ENCODE measurements around the gene RMND1.
"Not testable (repeated sequence)": the region's sequence is repeated elsewhere in the genome, so short reads cannot be mapped to it uniquely, and the experiment has no call there.

RMND1 gene

DNA sequence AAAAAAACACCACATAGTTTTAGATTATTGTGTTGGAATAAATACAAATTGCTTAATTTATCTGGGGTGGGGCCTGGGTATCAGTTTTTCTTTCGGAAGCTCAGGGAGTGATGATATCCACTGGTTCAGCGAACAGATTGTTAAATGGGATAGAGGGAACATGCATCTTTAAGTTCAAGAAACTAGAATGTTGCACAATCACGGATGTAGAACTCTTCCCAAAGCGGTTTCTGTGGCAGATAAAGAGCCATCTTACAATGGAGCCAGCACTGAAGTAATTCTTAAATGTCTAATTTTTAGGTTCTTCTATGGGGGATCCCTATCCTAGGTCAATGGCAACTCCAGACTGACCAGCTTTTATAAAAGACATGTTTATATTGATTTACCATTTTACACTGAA lies 9.7 kb upstream of the RMND1 start:
- peaks cover 12% of the 10 kb centered on the region for H3K36me3 ChIP-seq (ENCODE audit: insufficient read depth, low read length)
- H3K9me2 ChIP-seq (replicated peaks; ENCODE audit: low read depth, low read length) = no peaks in the 10 kb centered on the region
- peaks cover 7% of the 10 kb centered on the region for H3K4me1 ChIP-seq (ENCODE audit: insufficient read depth, low read length, poor library complexity, severe bottlenecking)
- H2AFZ ChIP-seq (ENCODE audit: low read length) = no peak overlapping the region
- no peak overlapping the region for H3K4me3 ChIP-seq (ENCODE audit: low read length, poor library complexity, severe bottlenecking)
- no peak for TF ChIP-seq EZH2phosphoT487 (IDR thresholded peaks at IDR 0.05; ENCODE audit: borderline replicate concordance)
- H3K9me3 ChIP-seq (ENCODE audit: insufficient read depth, low read depth, low read length) = no peaks in the 10 kb centered on the region
- H3K4me2 ChIP-seq (ENCODE audit: low read depth, low read length, poor library complexity, severe bottlenecking) = no peak overlapping the region
- H3K79me2 ChIP-seq (ENCODE audit: insufficient read depth, low read length) = peaks cover 4% of the 10 kb centered on the region; the same call in 1 of the 2 replicates
- no peak overlapping the region for H3K9ac ChIP-seq (ENCODE audit: low read depth, low read length, poor library complexity, severe bottlenecking)
- H3K27me3 ChIP-seq (ENCODE audit: insufficient read depth, low read length, poor library complexity, severe bottlenecking) = no peaks in the 10 kb centered on the region
- H3F3A ChIP-seq (ENCODE audit: low read depth) = no peaks in the 10 kb centered on the region
- no peaks in the 10 kb centered on the region for H4K20me1 ChIP-seq (ENCODE audit: insufficient read depth, low read length, poor library complexity, severe bottlenecking)

- H3K36me3 ChIP-seq (ENCODE audit: insufficient read depth, low read length); H3K9me3 ChIP-seq (ENCODE audit: insufficient read depth, low read depth, low read length); H3K4me3 ChIP-seq (ENCODE audit: low read length, poor library complexity, severe bottlenecking); H3K27me3 ChIP-seq (ENCODE audit: insufficient read depth, low read length, poor library complexity, severe bottlenecking); H3K9me2 ChIP-seq (replicated peaks; ENCODE audit: low read depth, low read length); H3F3A ChIP-seq (ENCODE audit: low read depth); H2AFZ ChIP-seq (ENCODE audit: low read length): not testable (repeated sequence)
- Histone ChIP-seq H4K20me1 (ENCODE audit: insufficient read depth, low read length, poor library complexity, severe bottlenecking) (peaks cover 13% of the 10 kb centered on the region), H3K79me2 (ENCODE audit: insufficient read depth, low read length) (peaks cover 37% of the 10 kb centered on the region), H3K4me2 (ENCODE audit: low read depth, low read length, poor library complexity, severe bottlenecking) (peak overlapping the region; percentile 20), H3K9ac (ENCODE audit: low read depth, low read length, poor library complexity, severe bottlenecking) (peak overlapping the region; percentile 13), H3K4me1 (ENCODE audit: insufficient read depth, low read length, poor library complexity, severe bottlenecking) (peaks cover 37% of the 10 kb centered on the region)
These were observed 3.9 kb upstream of the RMND1 start for GRCh38 chr6:151455751-151456398.

GRCh38 chr6:151452750-151453427 lies 963 bp upstream of the RMND1 start:
- no peaks in the 10 kb centered on the region for H3F3A ChIP-seq (ENCODE audit: low read depth)
- H4K20me1 ChIP-seq (ENCODE audit: insufficient read depth, low read length, poor library complexity, severe bottlenecking) = peaks cover 13% of the 10 kb centered on the region
- peaks cover 44% of the 10 kb centered on the region for H3K79me2 ChIP-seq (ENCODE audit: insufficient read depth, low read length)
- H3K4me3 ChIP-seq (ENCODE audit: low read length, poor library complexity, severe bottlenecking) = peak overlapping the region; percentile 95
- H3K9me3 ChIP-seq (ENCODE audit: insufficient read depth, low read depth, low read length) = no peaks in the 10 kb centered on the region
- peaks cover 37% of the 10 kb centered on the region for H3K4me1 ChIP-seq (ENCODE audit: insufficient read depth, low read length, poor library complexity, severe bottlenecking)
- TF ChIP-seq CTCF (conservative IDR thresholded peaks at IDR 0.05; ENCODE audit: low read length) = no peak
- no peak for TF ChIP-seq EZH2phosphoT487 (IDR thresholded peaks at IDR 0.05; ENCODE audit: borderline replicate concordance)
- H3K9ac ChIP-seq (ENCODE audit: low read depth, low read length, poor library complexity, severe bottlenecking) = peak overlapping the region; percentile 78
- no peaks in the 10 kb centered on the region for H3K27me3 ChIP-seq (ENCODE audit: insufficient read depth, low read length, poor library complexity, severe bottlenecking)
- H3K4me2 ChIP-seq (ENCODE audit: low read depth, low read length, poor library complexity, severe bottlenecking) = peak overlapping the region; percentile 83
- H2AFZ ChIP-seq (ENCODE audit: low read length) = peak overlapping the region; percentile 86
- no peaks in the 10 kb centered on the region for H3K36me3 ChIP-seq (ENCODE audit: insufficient read depth, low read length)
- H3K9me2 ChIP-seq (replicated peaks; ENCODE audit: low read depth, low read length) = no peaks in the 10 kb centered on the region

GRCh38 chr6:151451417-151451949 lies 443 bp downstream of the RMND1 start:
- Histone ChIP-seq H3K9ac (ENCODE audit: low read depth, low read length, poor library complexity, severe bottlenecking) (peak overlapping the region; percentile 93), H2AFZ (ENCODE audit: low read length) (peak overlapping the region; percentile 91), H3K27me3 (ENCODE audit: insufficient read depth, low read length, poor library complexity, severe bottlenecking) (no peaks in the 10 kb centered on the region), H3K4me3 (ENCODE audit: low read length, poor library complexity, severe bottlenecking) (peak overlapping the region; percentile 95), H3K9me3 (ENCODE audit: insufficient read depth, low read depth, low read length) (no peaks in the 10 kb centered on the region), H3K4me2 (ENCODE audit: low read depth, low read length, poor library complexity, severe bottlenecking) (peak overlapping the region; percentile 91), H3K36me3 (ENCODE audit: insufficient read depth, low read length) (no peaks in the 10 kb centered on the region), H3K4me1 (ENCODE audit: insufficient read depth, low read length, poor library complexity, severe bottlenecking) (peaks cover 29% of the 10 kb centered on the region), H4K20me1 (ENCODE audit: insufficient read depth, low read length, poor library complexity, severe bottlenecking) (peaks cover 13% of the 10 kb centered on the region), H3K79me2 (ENCODE audit: insufficient read depth, low read length) (peaks cover 45% of the 10 kb centered on the region), H3F3A (ENCODE audit: low read depth) (no peaks in the 10 kb centered on the region), H3K9me2 (replicated peaks; ENCODE audit: low read depth, low read length) (no peaks in the 10 kb centered on the region)
- TF ChIP-seq EZH2phosphoT487 (IDR thresholded peaks at IDR 0.05; ENCODE audit: borderline replicate concordance) (no peak), CTCF (conservative IDR thresholded peaks at IDR 0.05; ENCODE audit: low read length) (no peak)

DNA sequence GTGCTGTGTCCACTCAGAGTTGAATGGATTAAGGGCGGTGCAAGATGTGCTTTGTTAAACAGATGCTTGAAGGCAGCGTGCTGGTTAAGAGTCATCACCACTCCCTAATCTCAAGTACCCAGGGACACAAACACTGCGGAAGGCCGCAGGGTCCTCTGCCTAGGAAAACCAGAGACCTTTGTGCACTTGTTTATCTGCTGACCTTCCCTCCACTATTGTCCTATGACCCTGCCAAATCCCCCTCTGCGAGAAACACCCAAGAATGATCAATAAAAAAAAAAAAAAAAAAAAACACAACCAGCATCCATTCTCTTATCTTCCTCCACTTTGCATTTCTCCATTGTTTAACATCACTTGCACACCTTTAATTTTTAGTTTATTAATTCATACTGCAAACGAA lies 998 bp downstream of the RMND1 start:
- not testable (repeated sequence) for H3F3A ChIP-seq (ENCODE audit: low read depth); H2AFZ ChIP-seq (ENCODE audit: low read length)
- peak overlapping the region; percentile 93 for H3K9ac ChIP-seq (ENCODE audit: low read depth, low read length, poor library complexity, severe bottlenecking)

More for the DNA sequence above, 998 bp downstream of the RMND1 start:
- H3K4me2 ChIP-seq (ENCODE audit: low read depth, low read length, poor library complexity, severe bottlenecking) = peak overlapping the region; percentile 91
- H3K9me3 ChIP-seq (ENCODE audit: insufficient read depth, low read depth, low read length); H3K27me3 ChIP-seq (ENCODE audit: insufficient read depth, low read length, poor library complexity, severe bottlenecking); H3K36me3 ChIP-seq (ENCODE audit: insufficient read depth, low read length); H3K9me2 ChIP-seq (replicated peaks; ENCODE audit: low read depth, low read length): not testable (repeated sequence)
- peak overlapping the region; percentile 95 for H3K4me3 ChIP-seq (ENCODE audit: low read length, poor library complexity, severe bottlenecking)
- peaks cover 30% of the 10 kb centered on the region for H3K4me1 ChIP-seq (ENCODE audit: insufficient read depth, low read length, poor library complexity, severe bottlenecking)
- H4K20me1 ChIP-seq (ENCODE audit: insufficient read depth, low read length, poor library complexity, severe bottlenecking) = peaks cover 13% of the 10 kb centered on the region
- H3K79me2 ChIP-seq (ENCODE audit: insufficient read depth, low read length) = peaks cover 51% of the 10 kb centered on the region

Data from Loucy (cell line).